ENCODE measurements around the gene CCNL2.

GRCh38 chr1:1403653-1404052 lies 4.5 kb upstream of the CCNL2 start:
- no peak for TF ChIP-seq CTCF (IDR thresholded peaks at IDR 0.05; ENCODE audit: low read depth, low read length)
- TF ChIP-seq POLR2A (IDR thresholded peaks at IDR 0.05; ENCODE audit: extremely low read depth, insufficient read length): no peak
- TF ChIP-seq MAX (IDR thresholded peaks at IDR 0.05; ENCODE audit: low read depth, low read length): no peak
